Myocyte (in vitro differentiated cells): ENCODE measurements around the gene ACOX3. TPM values are rescaled to one million over a fixed set of nuclear protein-coding genes. Genes with fewer than 3 reads are reported as not detected.
"Not testable (repeated sequence)": the region's sequence is repeated elsewhere in the genome, so short reads cannot be mapped to it uniquely, and the experiment has no call there.

Experiments
- DNase-seq: peaks from one replicate; pipeline ENCODE4 v3.0.0-alpha.2; 2012; ENCODE audit warnings: low read depth
- total RNA-seq: library from RNA; depleted of rRNA; stranded (reverse); fragments of >200 nt; gene quantifications from 2 replicates; pipeline ENCODE4 v1.2.3, GENCODE V29; 2014

ACOX3 gene
- total RNA-seq, 1 donor from 2014 or later = 24.7 TPM

DNA sequence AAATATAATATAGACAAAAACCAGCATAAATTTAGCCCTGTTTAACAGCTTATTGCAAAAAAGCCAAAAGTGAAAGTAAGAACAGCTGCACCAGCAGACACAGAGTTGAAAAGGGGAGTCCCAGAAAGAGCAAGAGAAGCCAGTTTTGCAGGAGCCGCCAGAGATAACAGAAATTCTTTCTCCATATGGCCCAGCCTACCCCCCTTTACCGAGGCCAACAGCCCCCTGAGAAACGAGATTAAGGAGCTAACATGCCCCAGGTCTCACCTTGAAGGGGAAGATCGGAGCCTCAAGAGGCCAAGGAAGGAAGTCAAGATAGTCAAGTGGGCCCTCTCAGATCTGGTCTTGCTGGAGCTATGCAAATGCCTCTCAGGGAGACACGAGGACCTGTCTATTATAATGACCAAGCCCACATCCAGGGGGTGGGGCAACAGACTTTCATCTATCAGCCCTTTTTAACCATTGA is 4.8 kb downstream of the ACOX3 start:
- DNase-seq = no peak

DNA sequence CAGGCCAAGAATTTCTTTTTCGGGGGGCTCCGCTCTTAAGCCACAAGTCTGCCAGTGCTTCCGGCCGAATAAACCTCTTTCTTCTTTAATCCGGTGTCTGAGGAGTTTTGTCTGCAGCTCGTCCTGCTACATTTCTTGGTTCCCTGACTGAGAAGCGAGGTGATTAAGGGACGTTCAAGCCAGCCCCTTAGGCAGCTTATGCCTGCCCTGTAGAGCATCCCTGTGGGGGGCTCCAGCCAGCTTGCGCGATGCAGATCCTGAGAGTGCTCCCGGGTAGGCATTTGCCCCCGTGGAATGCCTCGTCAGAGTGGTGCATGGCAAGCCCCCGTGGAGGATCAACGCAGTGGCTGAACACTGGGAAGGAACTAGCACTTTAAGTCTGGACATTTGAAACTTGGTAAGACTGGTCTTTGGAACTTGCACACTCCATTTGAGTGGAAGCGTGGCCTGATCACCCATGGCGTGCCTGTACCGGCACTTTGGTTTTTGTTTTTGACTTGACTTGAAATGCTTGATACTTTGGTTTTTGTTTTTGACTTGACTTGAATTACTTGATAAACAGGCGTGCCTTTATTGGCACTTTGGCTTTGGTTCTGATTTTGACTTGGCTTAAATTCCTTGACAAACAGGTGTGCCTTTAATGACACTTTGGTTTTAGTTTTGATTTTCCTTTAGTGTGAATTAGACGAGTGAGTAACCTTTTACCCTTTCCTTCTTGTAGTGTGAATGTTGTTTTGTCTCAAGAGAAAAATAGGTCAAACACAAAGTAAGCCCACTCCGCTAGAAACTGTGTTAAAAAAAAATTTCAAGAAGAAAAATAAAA is 6.1 kb downstream of the ACOX3 start:
- DNase-seq = no peak

DNA sequence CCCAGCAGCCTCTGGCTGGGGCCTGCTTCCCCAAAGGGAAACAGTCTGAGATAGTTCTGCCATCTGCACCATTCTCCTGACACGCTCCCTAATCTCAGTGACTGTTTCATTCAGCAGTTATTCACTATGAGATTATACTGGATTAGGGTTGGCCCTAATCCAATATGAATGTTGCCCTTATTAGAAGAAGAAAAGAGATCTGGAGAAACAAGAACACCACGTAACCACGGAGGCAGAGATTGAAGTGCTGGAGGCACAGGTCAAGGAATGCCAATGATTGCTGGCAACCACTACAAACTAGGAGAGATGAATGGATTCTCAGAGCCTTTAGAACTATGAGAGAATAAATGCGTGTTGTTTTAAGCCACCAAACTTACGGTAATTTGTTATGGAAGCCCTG is 7.4 kb downstream of the ACOX3 start:
- DNase-seq = no peak

DNA sequence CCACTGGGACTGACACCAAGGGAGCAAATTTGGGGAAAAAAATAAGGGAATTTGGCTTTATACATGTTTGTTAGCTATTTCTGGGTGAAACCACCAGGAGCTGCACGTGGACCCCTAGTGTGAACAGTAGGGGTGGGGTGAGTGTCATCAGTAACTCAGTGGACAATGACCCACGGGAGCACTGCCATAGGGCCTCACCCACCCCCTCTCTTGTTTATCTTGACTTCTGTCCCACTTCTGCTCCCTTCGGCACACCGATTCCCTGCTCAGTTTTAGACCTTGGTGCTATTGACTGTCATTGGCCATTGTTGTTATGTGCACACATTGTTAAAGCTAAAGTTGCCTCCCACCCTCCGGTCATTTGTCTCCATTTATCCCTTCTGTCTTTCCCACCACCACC is 9.0 kb downstream of the ACOX3 start:
- DNase-seq = no peak

DNA sequence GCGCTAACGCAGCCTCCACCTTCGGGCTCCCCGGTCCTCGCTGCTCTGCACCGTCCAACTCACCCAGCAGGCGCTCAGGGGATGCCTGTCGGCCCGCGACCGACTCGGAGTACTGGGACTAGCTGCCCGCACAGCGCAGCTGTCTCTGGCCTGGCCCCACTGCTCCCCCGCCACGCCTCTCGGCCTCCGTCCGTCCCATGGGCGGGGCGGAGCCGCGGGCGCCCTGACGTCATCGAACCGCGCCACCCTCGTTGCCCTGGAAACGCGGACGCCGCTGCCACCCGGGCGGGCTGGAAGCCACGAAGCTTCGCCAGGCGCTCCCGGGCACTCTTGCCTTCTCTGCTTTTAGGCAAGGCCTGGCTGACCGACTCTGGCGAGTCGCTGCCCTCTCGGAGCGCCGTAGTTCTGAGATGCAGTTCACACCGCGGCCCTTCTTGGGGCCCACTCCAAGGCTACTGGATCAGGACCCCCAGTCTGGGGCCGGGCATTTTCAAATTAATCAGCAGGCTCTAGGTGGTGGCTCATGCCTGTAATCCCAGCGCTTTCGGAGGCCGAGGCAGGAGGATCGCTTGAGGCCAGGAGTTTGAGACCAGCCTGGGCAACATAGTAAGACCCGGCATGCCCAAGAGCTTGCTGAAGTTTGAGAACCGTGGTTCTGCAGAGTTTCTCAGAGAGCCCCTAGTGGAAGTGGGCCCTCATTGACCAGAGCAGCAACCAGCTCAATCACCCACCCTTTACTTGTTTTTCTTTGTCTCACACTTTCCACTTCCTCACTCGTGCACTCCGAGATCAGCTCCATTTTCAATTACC is 12.0 kb downstream of the ACOX3 start:
- DNase-seq = peak; percentile 93

DNA sequence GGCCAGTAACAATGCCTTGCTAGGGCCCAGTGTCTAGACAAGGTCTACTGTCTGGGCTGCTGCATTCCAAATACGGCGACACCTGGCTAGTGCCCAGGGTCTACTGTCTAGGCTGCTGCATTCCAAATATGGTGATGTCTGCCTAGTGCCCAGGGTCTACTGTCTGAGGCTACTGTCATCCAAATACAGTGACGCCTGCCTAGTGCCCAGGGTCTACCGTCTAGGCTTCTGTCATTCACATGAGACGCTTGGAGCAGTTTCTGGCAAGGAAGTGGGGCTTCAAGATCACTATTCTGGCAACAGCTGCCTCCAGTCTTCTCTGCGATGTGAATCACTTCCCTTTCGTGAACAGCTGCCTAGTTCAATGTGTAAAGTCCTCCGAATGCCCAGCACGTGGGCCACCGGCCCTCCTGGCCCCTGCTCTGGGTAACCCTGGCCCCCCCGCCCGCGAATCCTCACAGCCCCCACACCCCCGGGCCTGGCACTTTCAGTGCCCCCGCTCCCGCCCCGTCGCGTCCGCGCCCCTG is 12.7 kb downstream of the ACOX3 start:
- peak; percentile 86 for DNase-seq

DNA sequence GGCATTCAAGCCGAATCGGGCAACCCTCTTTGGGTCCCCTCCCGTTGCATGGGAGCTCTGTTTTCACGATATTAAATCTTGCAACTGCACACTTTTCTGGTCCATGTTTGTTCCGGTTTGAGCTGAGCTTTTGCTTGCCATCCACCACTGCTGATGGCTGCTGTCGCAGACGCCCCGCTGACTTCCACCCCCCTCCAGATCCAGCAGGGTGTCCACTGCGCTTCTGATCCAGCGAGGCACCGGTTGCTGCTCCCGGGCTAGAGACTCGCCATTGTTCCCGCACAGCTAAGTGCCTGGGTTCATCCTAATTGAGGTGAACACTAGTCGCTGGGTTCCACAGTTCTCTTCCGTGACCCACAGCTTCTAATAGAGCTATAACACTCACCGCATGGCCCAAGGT is 13.3 kb downstream of the ACOX3 start:
- no peak for DNase-seq

DNA sequence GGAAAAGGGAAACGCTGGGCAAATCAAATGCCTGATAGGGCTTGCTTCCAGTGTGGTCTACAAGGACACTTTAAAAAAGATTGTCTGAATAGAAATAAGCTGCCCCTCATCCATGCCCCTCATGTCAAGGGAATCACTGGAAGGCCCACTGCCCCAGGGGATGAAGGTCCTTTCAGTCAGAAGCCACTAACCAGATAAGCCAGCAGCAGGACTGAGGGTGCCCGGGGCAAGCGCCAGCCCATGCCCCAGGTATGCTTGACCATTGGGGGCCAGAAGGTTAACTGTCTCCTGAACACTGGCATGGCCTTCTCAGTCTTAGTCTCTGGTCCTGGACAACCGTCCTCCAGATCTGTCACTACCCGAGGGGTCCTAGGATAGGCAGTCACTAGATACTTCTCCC is 17.7 kb downstream of the ACOX3 start:
- no peak for DNase-seq

DNA sequence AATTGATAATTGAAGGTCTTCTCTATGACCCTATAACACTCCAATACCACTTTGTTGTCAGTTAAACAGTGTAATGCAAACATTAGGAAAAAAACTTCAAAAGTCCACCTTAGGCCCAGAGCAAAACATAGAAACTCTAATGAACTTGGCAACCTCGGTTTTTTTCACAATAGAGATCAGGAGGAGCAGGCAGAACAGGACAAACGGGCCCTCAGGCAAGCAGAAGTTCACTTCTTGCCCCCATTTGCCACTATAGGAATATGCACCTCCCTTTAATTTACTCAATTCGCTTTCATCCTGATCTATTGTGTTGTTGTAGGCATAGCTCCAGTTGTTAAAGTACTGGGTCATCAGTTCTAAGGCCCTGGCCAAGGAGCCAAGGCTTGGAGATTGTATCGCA is 18.2 kb downstream of the ACOX3 start:
- DNase-seq = no peak

DNA sequence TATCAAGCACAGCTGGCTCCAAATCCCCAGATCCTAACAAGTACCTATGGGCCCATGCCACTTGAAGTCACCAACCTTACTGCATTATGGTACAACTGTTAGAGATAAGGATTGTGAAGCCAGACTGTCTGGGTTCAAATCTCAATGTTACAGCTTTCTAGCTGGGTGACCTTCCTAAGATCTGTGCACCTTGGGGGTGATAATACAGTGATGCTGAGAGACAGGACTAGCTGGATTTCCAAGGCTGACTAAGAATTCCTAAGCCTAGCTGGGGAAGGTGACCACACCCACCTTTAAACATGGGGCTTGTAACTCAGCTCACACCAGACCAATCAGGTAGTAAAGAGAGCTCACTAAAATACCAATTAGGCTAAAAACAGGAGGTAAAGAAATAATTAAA is 20.4 kb downstream of the ACOX3 start:
- not testable (repeated sequence) for DNase-seq

DNA sequence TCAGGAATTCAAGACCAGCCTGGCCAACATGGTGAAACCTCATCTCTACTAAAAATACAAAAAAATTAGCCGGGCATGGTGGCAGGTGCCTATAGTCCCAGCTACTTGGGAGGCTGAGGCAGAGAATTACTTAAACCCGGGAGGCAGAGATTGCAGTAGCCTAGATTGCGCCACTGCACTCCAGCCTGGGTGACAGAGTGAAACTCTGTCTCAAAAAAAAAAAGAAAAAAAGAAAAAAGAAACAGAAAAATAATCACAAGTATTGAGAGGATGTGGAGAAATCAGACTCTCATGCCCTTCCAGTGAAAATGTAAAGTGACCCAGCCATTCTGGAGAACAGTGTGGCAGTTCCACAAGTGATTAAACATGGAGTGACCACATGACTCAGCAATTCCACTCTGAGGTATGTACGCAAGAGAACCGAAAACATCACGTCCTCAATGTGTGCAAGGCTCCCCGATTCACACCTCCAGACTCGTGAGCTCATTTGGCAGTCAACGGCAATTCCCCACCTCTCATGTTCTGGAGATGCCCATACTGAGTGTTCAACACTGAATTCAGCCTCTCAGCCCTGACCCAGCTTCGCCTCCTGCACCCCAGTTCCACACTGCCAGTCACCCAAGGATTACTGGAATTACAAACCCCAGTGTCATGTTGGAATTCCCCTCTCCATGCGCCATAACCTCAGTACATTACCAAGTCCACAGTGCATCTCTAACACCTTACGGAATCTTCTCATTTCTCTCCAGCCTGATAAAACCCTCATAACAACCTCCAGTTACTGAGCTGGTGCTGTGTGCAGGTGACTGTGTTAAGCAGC is 21.1 kb downstream of the ACOX3 start:
- DNase-seq = peak; percentile 31

DNA sequence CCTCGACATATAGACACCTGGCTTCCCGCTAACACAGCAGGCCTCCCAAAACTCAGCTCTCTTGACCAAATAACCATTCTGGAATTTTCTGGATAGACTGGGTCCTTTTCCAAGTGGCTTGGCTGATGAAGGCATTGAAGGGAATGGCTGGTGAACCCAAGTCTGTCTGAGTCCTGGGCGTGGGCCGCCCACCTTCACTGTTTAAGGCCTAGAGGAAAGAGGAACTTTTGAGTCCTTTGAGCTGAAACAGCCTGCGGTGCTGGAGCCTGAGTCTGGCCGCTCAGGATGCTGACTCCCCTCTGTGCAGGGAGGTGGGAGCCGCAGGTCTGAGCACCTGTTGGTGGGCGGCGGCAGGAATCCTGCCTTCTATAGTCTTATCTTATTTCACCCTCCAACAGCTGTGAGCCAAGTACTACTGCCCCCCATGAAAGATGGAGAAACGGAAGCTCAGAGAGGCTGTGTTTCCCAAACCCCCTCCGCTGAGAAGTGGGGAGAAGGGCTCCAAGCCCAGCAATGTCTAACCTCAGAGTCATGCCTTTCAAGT is 23.4 kb downstream of the ACOX3 start:
- DNase-seq = no peak

DNA sequence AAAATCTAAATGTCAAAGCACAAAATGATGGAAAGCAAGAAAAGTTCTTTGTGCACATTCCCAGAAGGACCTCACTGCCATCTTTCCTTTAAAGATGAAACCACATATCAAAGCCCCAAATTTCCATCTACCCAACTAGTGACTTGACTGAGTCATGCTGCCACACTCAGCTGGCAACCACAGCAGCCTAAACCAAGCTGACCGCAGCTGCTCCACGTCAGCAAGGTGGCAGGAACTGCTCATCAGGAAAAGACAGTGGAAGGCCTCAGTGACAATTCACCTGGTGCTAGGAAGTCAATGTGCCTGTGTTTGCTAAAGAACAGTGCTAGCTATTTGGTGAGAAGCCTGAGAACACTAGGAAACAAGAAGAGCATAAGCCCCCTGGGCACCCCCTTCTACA is 26.1 kb downstream of the ACOX3 start:
- peak; percentile 67 for DNase-seq

DNA sequence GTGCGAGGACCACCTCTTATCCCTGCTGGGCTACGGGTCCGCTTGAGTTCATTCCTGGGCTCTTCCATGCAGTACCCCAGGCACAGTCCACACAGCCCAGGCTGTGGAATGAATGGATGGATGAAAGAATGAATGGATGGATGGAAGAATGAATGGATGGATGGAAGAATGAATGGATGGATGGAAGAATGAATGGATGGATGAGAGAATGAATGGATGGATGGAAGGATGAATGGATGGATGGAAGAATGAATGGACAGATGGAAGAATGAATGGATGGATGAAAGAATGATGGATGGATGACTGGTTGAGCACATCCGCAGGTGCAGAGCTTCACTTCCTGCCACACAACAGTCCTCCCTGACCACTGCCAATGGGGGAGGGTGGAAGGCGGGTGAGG is 28.2 kb downstream of the ACOX3 start:
- DNase-seq = no peak

DNA sequence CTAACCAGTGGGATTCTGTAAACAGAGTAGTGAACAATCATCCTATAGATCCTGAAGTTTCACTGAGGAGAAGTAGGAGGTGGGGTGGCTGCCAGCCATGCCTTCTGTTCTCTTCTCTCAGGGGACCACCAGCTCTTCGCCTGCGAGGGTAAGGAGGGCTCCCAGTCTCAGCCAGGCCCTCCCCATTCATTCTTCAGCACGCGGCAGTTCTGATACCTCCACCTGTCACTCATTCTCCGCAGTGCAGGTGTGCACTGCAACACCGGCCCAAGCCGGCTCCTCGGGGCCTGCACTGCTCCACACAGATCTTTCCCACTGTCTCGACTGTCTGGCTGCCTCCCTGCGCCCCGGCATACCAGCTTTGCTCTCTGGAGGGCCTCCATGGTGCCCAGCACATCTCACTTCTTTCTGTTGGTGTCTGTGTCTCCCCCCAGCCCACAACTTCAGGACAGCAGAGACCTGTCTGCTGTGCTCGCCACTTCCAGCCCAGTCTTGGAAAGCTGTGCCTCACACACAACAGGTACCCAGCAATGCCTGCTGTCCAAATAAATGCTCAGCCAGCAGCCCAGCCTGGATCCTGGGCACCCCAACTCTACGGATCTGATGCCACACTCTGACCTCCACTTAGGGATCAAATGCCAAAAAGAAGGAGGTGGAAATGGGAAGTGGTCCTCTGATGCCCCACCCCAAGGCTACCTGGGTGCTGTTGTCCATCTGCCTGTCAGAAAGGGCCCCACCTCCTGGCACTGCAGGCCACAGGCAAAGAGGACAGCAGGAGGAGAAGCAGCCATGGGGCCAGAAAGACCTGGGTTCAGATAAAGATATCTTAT is 29.0 kb downstream of the ACOX3 start:
- no peak for DNase-seq

DNA sequence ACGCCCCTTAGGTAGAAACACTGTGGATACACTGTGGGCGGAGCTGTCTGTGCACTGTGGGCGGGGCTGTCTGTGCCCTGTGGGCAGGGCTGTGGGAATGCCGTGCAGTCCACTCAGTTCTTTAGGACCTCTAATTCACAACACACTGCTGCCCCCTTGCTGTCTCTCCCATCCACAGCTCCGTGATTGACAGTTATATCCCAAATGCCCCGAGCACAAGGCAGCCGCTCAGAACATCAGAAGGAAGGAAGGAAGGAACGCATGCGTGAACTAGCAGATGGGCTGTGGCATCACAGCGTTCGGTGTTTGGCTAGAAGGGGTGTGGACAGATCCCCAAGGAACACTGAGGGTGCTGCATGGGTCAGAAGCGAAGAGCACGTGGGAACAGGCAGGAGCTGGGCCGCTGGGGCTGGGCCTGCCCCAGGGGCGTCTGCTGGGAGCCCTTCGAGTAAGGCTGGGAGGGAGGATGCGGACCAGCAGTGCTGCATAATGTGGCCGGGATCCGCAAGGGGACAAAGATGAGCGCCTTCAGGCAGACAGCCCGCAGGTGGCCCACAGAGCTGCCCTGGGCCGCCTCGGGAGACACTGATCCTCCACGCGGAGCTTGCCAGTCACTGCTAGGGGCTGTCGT is 29.8 kb downstream of the ACOX3 start:
- DNase-seq = peak; percentile 45

DNA sequence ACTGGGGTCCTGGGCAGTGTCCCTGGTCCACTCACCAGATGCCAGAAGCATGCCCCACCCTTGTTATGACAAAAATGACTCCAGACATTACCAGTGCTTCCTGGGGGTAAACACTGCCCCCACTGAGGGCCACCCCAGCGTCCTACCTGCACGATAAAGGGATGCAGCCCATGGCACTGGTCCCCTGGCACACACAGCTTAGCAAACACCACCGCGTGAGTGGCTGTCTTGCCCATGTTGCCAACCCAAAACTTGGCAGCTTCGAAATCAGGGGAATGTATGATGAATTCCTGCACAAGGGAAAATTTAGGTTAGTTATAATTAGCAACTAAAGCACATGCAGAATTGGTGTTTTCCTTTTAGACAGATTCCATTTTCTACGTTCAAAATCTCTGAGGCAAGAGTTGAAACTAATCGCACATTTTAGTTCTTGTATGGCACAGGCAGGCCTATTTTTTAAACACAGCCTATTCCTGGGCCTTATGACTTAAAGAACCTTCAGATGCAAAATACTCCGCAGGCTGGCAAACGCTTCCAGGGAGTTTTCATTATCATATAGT is 30.4 kb downstream of the ACOX3 start:
- DNase-seq = no peak

DNA sequence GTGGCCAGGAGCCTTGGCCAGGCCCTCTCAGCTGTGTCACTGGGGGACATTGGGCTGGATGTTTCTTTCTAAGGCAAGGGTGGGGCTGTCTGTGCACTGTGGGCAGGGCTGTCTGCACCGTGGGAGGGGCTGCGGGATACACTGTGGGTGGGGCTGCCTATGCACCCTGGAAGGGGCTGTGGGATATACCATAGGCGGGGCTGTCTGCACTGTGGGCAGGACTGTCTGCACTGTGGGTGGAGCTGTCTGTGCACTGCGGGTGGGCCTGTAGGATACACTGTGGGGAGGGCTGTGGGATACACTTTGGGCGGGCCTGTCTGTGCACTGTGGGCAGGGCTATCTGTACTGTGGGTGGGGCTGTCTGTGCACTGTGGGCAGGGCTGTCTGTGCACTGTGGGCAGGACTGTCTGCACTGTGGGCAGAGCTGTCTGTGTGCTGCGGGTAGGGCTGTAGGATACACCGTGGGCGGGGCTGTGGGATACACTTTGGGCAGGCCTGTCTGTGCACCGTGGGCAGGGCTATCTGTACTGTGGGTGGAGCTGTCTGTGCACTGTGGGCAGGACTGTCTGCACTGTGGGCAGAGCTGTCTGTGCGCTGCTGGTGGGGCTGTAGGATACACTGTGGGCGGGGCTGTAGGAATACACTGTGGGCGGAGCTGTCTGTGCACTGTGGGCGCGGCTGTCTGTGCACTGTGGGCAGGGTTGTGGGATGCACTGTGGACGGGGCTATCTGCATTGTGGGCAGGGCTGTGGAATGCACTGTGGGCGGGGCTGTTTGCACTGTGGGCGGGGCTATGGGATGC is 31.1 kb downstream of the ACOX3 start:
- DNase-seq = peak; percentile 60
